ENCODE data around the gene MINDY4B.
"Not testable (repeated sequence)": the region's sequence is repeated elsewhere in the genome, so short reads cannot be mapped to it uniquely, and the experiment has no call there.

DNA sequence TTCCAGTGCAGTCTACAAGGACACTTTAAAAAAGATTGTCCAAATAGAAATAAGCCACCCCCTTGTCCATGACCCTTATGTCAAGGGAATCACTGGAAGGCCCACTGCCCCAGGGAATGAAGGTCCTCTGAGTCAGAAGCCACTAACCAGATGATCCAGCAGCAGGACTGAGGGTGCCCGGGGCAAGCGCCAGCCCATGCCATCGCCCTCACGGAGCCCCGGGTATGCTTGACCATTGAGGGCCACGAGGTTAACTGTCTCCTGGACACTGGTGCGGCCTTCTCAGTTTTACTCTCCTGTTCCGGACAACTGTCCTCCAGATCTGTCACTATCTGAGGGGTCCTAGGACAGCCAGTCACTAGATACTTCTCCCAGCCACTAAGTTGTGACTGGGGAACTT, 47.3 kb downstream of the MINDY4B start:
- TF ChIP-seq, protein P1, sequence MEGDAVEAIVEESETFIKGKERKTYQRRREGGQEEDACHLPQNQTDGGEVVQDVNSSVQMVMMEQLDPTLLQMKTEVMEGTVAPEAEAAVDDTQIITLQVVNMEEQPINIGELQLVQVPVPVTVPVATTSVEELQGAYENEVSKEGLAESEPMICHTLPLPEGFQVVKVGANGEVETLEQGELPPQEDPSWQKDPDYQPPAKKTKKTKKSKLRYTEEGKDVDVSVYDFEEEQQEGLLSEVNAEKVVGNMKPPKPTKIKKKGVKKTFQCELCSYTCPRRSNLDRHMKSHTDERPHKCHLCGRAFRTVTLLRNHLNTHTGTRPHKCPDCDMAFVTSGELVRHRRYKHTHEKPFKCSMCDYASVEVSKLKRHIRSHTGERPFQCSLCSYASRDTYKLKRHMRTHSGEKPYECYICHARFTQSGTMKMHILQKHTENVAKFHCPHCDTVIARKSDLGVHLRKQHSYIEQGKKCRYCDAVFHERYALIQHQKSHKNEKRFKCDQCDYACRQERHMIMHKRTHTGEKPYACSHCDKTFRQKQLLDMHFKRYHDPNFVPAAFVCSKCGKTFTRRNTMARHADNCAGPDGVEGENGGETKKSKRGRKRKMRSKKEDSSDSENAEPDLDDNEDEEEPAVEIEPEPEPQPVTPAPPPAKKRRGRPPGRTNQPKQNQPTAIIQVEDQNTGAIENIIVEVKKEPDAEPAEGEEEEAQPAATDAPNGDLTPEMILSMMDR (IDR thresholded peaks at IDR 0.05; ENCODE audit: low read depth, low read length, poor library complexity, severe bottlenecking): not testable (repeated sequence)
- not testable (repeated sequence) for TF ChIP-seq EZH2phosphoT487 (IDR thresholded peaks at IDR 0.05; ENCODE audit: borderline replicate concordance, low read length)
